Measurements from ENCODE around the gene KCNK15. TPM values are rescaled to one million over a fixed set of nuclear protein-coding genes. Genes with fewer than 3 reads are reported as not detected.
"Not testable (repeated sequence)": the region's sequence is repeated elsewhere in the genome, so short reads cannot be mapped to it uniquely, and the experiment has no call there.

The KCNK15 gene
- polyA plus RNA-seq, 1 donor (not counting 4 experiments of a cell fraction or from before 2014, with no cell fraction given): not detected

GRCh38 chr20:44762466-44763140 is 16.9 kb downstream of the KCNK15 start:
- Histone ChIP-seq H3K79me2 (ENCODE audit: control insufficient read depth, insufficient read depth, low read length) (no peaks in the 10 kb centered on the region), H3K27ac (ENCODE audit: control insufficient read depth, insufficient read depth, low read length) (no peak overlapping the region), H3K36me3 (ENCODE audit: control insufficient read depth in 2 of 2, extremely low read depth in 1 of 2, insufficient read depth in 2 of 2, low read length in 2 of 2) (no peaks in the 10 kb centered on the region), H4K20me1 (ENCODE audit: control insufficient read depth, extremely low read depth, insufficient read depth, low read length) (no peaks in the 10 kb centered on the region), H3K4me3 (ENCODE audit: control insufficient read depth in 2 of 3, extremely low read depth in 1 of 3, insufficient read depth in 2 of 3, low read depth in 1 of 3, low read length in 3 of 3) (no peak overlapping the region), H3K9me1 (ENCODE audit: control insufficient read depth, extremely low read depth, insufficient read depth, low read length) (no peaks in the 10 kb centered on the region), H3K27me3 (ENCODE audit: control insufficient read depth, extremely low read depth, insufficient read depth, low read length) (peaks cover 13% of the 10 kb centered on the region), H3K4me2 (ENCODE audit: control insufficient read depth, extremely low read depth, insufficient read depth, low read depth, low read length) (no peak overlapping the region), H2AFZ (ENCODE audit: control insufficient read depth, low read length) (no peak overlapping the region), H3K4me1 (ENCODE audit: control insufficient read depth, extremely low read depth, insufficient read depth, low read length) (no peaks in the 10 kb centered on the region), H3K9me3 (ENCODE audit: control insufficient read depth, low read depth, low read length) (no peaks in the 10 kb centered on the region), H3K9ac (ENCODE audit: control insufficient read depth, extremely low read depth, insufficient read depth, low read length) (no peak overlapping the region)
- dilution Hi-C loops (cut with MboI; ENCODE audit: extremely low pct_ligation_motif_present, low sequenced_read_pairs): loop anchor here (25.0 kb wide), 1 partner anchor 100 kb away; no protein-coding TSS in a partner anchor
- no peak for DNase-seq (ENCODE audit: low read depth, low spot score)
- no peak for FAIRE-seq
- TF ChIP-seq CTCF (optimal IDR thresholded peaks at IDR 0.05 in 1 of 3, IDR thresholded peaks at IDR 0.05 in 1 of 3, conservative IDR thresholded peaks at IDR 0.05 in 1 of 3; ENCODE audit: extremely low read depth in 1 of 3, insufficient read depth in 2 of 3, low read length in 3 of 3) (no peak), EZH2 (IDR thresholded peaks at IDR 0.05; ENCODE audit: low read length) (no peak)

GRCh38 chr20:44763798-44764197 is 18.1 kb downstream of the KCNK15 start:
- H3K27me3 ChIP-seq (ENCODE audit: control insufficient read depth, extremely low read depth, insufficient read depth, low read length): peaks cover 21% of the 10 kb centered on the region
- not testable (repeated sequence) for FAIRE-seq; H3K4me1 ChIP-seq (ENCODE audit: control insufficient read depth, extremely low read depth, insufficient read depth, low read length); H4K20me1 ChIP-seq (ENCODE audit: control insufficient read depth, extremely low read depth, insufficient read depth, low read length); H3K27ac ChIP-seq (ENCODE audit: control insufficient read depth, insufficient read depth, low read length); H3K9me1 ChIP-seq (ENCODE audit: control insufficient read depth, extremely low read depth, insufficient read depth, low read length); H3K9me3 ChIP-seq (ENCODE audit: control insufficient read depth, low read depth, low read length); H2AFZ ChIP-seq (ENCODE audit: control insufficient read depth, low read length); H3K4me2 ChIP-seq (ENCODE audit: control insufficient read depth, extremely low read depth, insufficient read depth, low read depth, low read length); DNase-seq (ENCODE audit: low read depth, low spot score); H3K9ac ChIP-seq (ENCODE audit: control insufficient read depth, extremely low read depth, insufficient read depth, low read length); H3K4me3 ChIP-seq (ENCODE audit: control insufficient read depth in 2 of 3, extremely low read depth in 1 of 3, insufficient read depth in 2 of 3, low read depth in 1 of 3, low read length in 3 of 3); H3K79me2 ChIP-seq (ENCODE audit: control insufficient read depth, insufficient read depth, low read length); H3K36me3 ChIP-seq (ENCODE audit: control insufficient read depth in 2 of 2, extremely low read depth in 1 of 2, insufficient read depth in 2 of 2, low read length in 2 of 2)
- dilution Hi-C loops (cut with MboI; ENCODE audit: extremely low pct_ligation_motif_present, low sequenced_read_pairs): loop anchor here (25.0 kb wide), 1 partner anchor 99 kb away; no protein-coding TSS in a partner anchor

Measured in keratinocyte (primary cell).